Activated B cell treated with CpG ODN at 0.5 μM for 24 hours (primary cell): Measurements from ENCODE around the gene ATP6V0A1. TPM values are rescaled to one million over a fixed set of nuclear protein-coding genes. Genes with fewer than 3 reads are reported as not detected.

Source experiments
- ATAC-seq: fragments of 200-7000 bp; cut with Tn5 transposase; one replicate; pipeline ENCODE4 v1.10.0; 2021; ENCODE audit warnings: low read depth, mild to moderate bottlenecking, moderate library complexity
- CTCF ChIA-PET: fragments of 350-600 bp; sonication (Branson Sonifier 250); formaldehyde crosslinking; loops from one replicate; lab custom pipeline; 2021; ENCODE audit warnings: antibody characterized with exemption; lab: Charles Lee
- POLR2A ChIA-PET: fragments of 350-600 bp; sonication (Branson Sonifier 250); formaldehyde crosslinking; loops from one replicate; lab custom pipeline; 2021; ENCODE audit warnings: antibody characterized with exemption; lab: Charles Lee
- DNase-seq: peaks from one replicate; pipeline ENCODE4 v3.0.0; 2022
- H3K27ac Mint-ChIP-seq: one replicate; pipeline ENCODE4 v1.8.0; 2020; ENCODE audit warnings: mixed read lengths
- H3K27me3 Mint-ChIP-seq: one replicate; pipeline ENCODE4 v1.8.0; 2021; ENCODE audit warnings: mixed read lengths
- H3K36me3 Mint-ChIP-seq: one replicate; pipeline ENCODE4 v1.8.0; 2021; ENCODE audit warnings: low read depth, mixed read lengths
- H3K4me1 Mint-ChIP-seq: one replicate; pipeline ENCODE4 v1.8.0; 2021; ENCODE audit warnings: mixed read lengths
- H3K4me3 Mint-ChIP-seq: one replicate; pipeline ENCODE4 v1.8.0; 2020; ENCODE audit warnings: mild to moderate bottlenecking, mixed read lengths
- H3K9me3 Mint-ChIP-seq: one replicate; pipeline ENCODE4 v1.8.0; 2020; ENCODE audit warnings: mixed read lengths
- CTCF ChIP-seq: fragments of 200-600 bp; IDR thresholded peaks from one replicate; pipeline ENCODE4 v1.8.0; 2022; ENCODE audit warnings: antibody characterized with exemption, mild to moderate bottlenecking
- intact Hi-C: fragments of 100-400 bp; cut with micrococcal nuclease; formaldehyde crosslinking; loops from one replicate; pipeline ENCODE4 v1.15.1; 2024
- total RNA-seq: library from RNA; stranded (reverse); gene quantifications from 2 replicates; pipeline ENCODE4 v1.2.3, GENCODE V29; 2022

The ATP6V0A1 gene
- total RNA-seq, 1 donor from 2014 or later: 75.6 TPM

GRCh38 chr17:42494673-42495072 is 36.0 kb downstream of the ATP6V0A1 start:
- no peaks in the 10 kb centered on the region for H3K27me3 Mint-ChIP-seq
- ChIA-PET POLR2A (no interaction called here), CTCF (interaction anchor here (1.1 kb wide), 1 partner anchor 63 kb away, joined by 3 read pairs; no protein-coding TSS in a partner anchor)
- H3K27ac Mint-ChIP-seq: no peak overlapping the region
- peaks cover 73% of the 10 kb centered on the region for H3K36me3 Mint-ChIP-seq
- DNase-seq (no peak), ATAC-seq (no peak)
- H3K4me3 Mint-ChIP-seq: no peak overlapping the region
- no peak for TF ChIP-seq CTCF
- intact Hi-C loops: no loop called here
- peaks cover 8% of the 10 kb centered on the region for H3K4me1 Mint-ChIP-seq
- no peaks in the 10 kb centered on the region for H3K9me3 Mint-ChIP-seq

- TF ChIP-seq CTCF: no peak
- no peak for DNase-seq
- ATAC-seq: no peak
- no peaks in the 10 kb centered on the region for H3K9me3 Mint-ChIP-seq
- H3K36me3 Mint-ChIP-seq: peaks cover 77% of the 10 kb centered on the region
- no peak overlapping the region for H3K4me3 Mint-ChIP-seq
- no peaks in the 10 kb centered on the region for H3K27me3 Mint-ChIP-seq
- POLR2A ChIA-PET: no interaction called here
- CTCF ChIA-PET: no interaction called here
- H3K27ac Mint-ChIP-seq: no peak overlapping the region
- H3K4me1 Mint-ChIP-seq: peaks cover 8% of the 10 kb centered on the region
- intact Hi-C loops: no loop called here
These were observed 40.1 kb downstream of the ATP6V0A1 start for GRCh38 chr17:42498828-42499227.

- TF ChIP-seq CTCF: no peak
- ATAC-seq (no peak), DNase-seq (no peak)
- no peak overlapping the region for H3K4me3 Mint-ChIP-seq
- H3K36me3 Mint-ChIP-seq: peaks cover 73% of the 10 kb centered on the region
- H3K4me1 Mint-ChIP-seq: no peaks in the 10 kb centered on the region
- no peak overlapping the region for H3K27ac Mint-ChIP-seq
- no peaks in the 10 kb centered on the region for H3K9me3 Mint-ChIP-seq
- POLR2A ChIA-PET: no interaction called here
- no peaks in the 10 kb centered on the region for H3K27me3 Mint-ChIP-seq
- intact Hi-C loops: no loop called here
- CTCF ChIA-PET: no interaction called here
These were observed 43.4 kb downstream of the ATP6V0A1 start for GRCh38 chr17:42502091-42502490.

- peaks cover 79% of the 10 kb centered on the region for H3K36me3 Mint-ChIP-seq
- ATAC-seq (no peak), DNase-seq (no peak)
- H3K27ac Mint-ChIP-seq: no peak overlapping the region
- CTCF ChIA-PET: no interaction called here
- H3K27me3 Mint-ChIP-seq: no peaks in the 10 kb centered on the region
- POLR2A ChIA-PET: no interaction called here
- no peaks in the 10 kb centered on the region for H3K9me3 Mint-ChIP-seq
- intact Hi-C loops: no loop called here
- no peak for TF ChIP-seq CTCF
- no peaks in the 10 kb centered on the region for H3K4me1 Mint-ChIP-seq
- H3K4me3 Mint-ChIP-seq: no peak overlapping the region
These were observed 44.2 kb downstream of the ATP6V0A1 start for GRCh38 chr17:42502926-42503325.

- intact Hi-C loops: no loop called here
- Mint-ChIP-seq H3K27me3 (no peaks in the 10 kb centered on the region), H3K4me3 (no peak overlapping the region), H3K36me3 (peaks cover 85% of the 10 kb centered on the region), H3K4me1 (peaks cover 13% of the 10 kb centered on the region), H3K9me3 (no peaks in the 10 kb centered on the region), H3K27ac (no peak overlapping the region)
- no peak for TF ChIP-seq CTCF
- ChIA-PET CTCF (interaction anchor here (1.0 kb wide), 1 partner anchor 318 kb away, joined by 5 read pairs; no protein-coding TSS in a partner anchor), POLR2A (no interaction called here)
- DNase-seq (no peak), ATAC-seq (no peak)
These were observed 49.0 kb downstream of the ATP6V0A1 start for GRCh38 chr17:42507671-42508070.
